Ascending aorta (tissue), 2 donors: Measurements from ENCODE around the gene TM4SF4. TPM values are rescaled to one million over a fixed set of nuclear protein-coding genes. Genes with fewer than 3 reads are reported as not detected.

Experiments
- DNase-seq, 2 donors: peaks; one replicate each; pipeline ENCODE4 v3.0.0-alpha.2; 2019; ENCODE audit warnings: low spot score in 2 of 2
- H3K27ac ChIP-seq, 2 donors: fragments of 200-600 bp; sonication (generic); one replicate each; pipeline ENCODE4 v1.5.1; 2016 to 2017; ENCODE audit warnings: mild to moderate bottlenecking in 1 of 2
- H3K27me3 ChIP-seq: fragments of 200-600 bp; sonication (generic); one replicate; pipeline ENCODE4 v1.5.1; 2017
- H3K36me3 ChIP-seq, 2 donors: fragments of 200-600 bp; sonication (generic); one replicate each; pipeline ENCODE4 v1.5.1; 2016
- H3K4me1 ChIP-seq, 2 donors: fragments of 200-600 bp; sonication (generic); one replicate each; pipeline ENCODE4 v1.5.1; 2016 to 2017; ENCODE audit warnings: mild to moderate bottlenecking in 1 of 2
- H3K4me3 ChIP-seq, 2 donors: fragments of 200-600 bp; sonication (generic); one replicate each; pipeline ENCODE4 v1.5.1; 2016 to 2017; ENCODE audit warnings: mild to moderate bottlenecking in 1 of 2
- H3K9me3 ChIP-seq, 2 donors: fragments of 200-600 bp; sonication (generic); one replicate each; pipeline ENCODE4 v1.5.1; 2016
- intact Hi-C: fragments of 100-400 bp; cut with DNase I; formaldehyde crosslinking; loops from one replicate; pipeline ENCODE4 v1.15.1; 2023
- total RNA-seq: library from RNA; depleted of rRNA; stranded (reverse); fragments of >200 nt; gene quantifications from one replicate; pipeline ENCODE4 v1.1.0, GENCODE V29; 2016
- TF ChIP-seq, protein P1 (sequence below), 3 experiments: fragments of 200-600 bp in 2 of 3; fragments of 450-650 bp in 1 of 3; sonication (generic) in 2 of 3; IDR thresholded peaks; one replicate each; pipeline ENCODE4 v1.5.1; 2016 to 2019; ENCODE audit warnings: antibody characterized with exemption in 3 of 3, mild to moderate bottlenecking in 1 of 3, moderate library complexity in 1 of 3

The TM4SF4 gene
- total RNA-seq, 1 donor from 2014 or later, result not detected

- no peak for DNase-seq
- H3K4me1 ChIP-seq, result no peaks in the 10 kb centered on the region
- no peaks in the 10 kb centered on the region for H3K27me3 ChIP-seq
- TF ChIP-seq, protein P1, sequence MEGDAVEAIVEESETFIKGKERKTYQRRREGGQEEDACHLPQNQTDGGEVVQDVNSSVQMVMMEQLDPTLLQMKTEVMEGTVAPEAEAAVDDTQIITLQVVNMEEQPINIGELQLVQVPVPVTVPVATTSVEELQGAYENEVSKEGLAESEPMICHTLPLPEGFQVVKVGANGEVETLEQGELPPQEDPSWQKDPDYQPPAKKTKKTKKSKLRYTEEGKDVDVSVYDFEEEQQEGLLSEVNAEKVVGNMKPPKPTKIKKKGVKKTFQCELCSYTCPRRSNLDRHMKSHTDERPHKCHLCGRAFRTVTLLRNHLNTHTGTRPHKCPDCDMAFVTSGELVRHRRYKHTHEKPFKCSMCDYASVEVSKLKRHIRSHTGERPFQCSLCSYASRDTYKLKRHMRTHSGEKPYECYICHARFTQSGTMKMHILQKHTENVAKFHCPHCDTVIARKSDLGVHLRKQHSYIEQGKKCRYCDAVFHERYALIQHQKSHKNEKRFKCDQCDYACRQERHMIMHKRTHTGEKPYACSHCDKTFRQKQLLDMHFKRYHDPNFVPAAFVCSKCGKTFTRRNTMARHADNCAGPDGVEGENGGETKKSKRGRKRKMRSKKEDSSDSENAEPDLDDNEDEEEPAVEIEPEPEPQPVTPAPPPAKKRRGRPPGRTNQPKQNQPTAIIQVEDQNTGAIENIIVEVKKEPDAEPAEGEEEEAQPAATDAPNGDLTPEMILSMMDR (IDR thresholded peaks at IDR 0.05), result no peak
- intact Hi-C loops, result no loop called here
- H3K4me3 ChIP-seq, result no peak overlapping the region
- H3K36me3 ChIP-seq, result no peaks in the 10 kb centered on the region
- H3K27ac ChIP-seq, result no peak overlapping the region
- H3K9me3 ChIP-seq, result no peaks in the 10 kb centered on the region
Observed at GRCh38 chr3:149435996-149436885, 38.3 kb upstream of the TM4SF4 start.

DNA sequence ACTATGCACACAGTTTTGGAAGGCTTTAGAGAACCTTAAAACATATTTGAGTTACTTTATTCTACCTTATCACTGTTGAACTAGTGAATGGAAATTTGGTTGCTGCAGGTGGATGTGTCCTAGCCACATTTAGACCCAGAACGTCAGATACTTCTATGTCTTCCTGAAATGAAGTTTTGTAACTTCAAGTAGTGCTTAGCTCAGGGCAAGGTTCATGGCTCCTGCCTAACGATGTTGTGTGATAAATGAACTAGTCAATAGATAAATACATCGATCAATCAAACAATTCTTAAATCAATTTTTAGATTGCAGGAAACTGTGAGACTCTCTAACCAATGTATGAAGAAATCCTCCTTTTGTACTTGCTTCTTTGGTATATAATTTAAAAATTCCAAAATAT, 37.2 kb upstream of the TM4SF4 start:
- Histone ChIP-seq H3K9me3 (no peaks in the 10 kb centered on the region), H3K4me1 (no peaks in the 10 kb centered on the region), H3K27ac (no peak overlapping the region), H3K36me3 (no peaks in the 10 kb centered on the region), H3K4me3 (no peak overlapping the region), H3K27me3 (no peaks in the 10 kb centered on the region)
- DNase-seq, result no peak
- TF ChIP-seq, protein P1 (IDR thresholded peaks at IDR 0.05), result no peak
- intact Hi-C loops, result no loop called here

- H3K27ac ChIP-seq, result no peak overlapping the region
- H3K4me3 ChIP-seq, result no peak overlapping the region
- TF ChIP-seq, protein P1 (IDR thresholded peaks at IDR 0.05), result no peak
- no peak for DNase-seq
- no peaks in the 10 kb centered on the region for H3K36me3 ChIP-seq
- intact Hi-C loops, result no loop called here
- no peaks in the 10 kb centered on the region for H3K9me3 ChIP-seq
- no peaks in the 10 kb centered on the region for H3K4me1 ChIP-seq
- no peaks in the 10 kb centered on the region for H3K27me3 ChIP-seq
Observed at GRCh38 chr3:149437710-149438109, 36.8 kb upstream of the TM4SF4 start.

DNA sequence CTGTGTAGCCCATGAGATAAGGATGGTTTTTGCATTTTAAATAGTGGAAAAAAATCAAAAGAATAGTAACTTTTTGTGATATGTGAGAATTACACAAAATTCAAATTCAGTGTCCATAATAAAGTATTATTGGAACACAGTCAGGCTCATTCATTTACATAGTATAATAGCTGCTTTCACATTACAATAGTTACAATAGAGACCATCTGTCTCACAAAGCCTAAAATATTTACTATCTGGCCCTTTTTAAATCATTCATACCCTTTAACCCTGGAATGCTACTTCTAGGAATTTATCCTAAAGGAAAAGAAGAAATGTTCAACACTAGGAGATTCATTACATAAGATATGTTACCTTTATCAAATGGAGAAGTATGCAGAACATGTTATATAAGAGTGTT, 35.5 kb upstream of the TM4SF4 start:
- TF ChIP-seq, protein P1 (IDR thresholded peaks at IDR 0.05), result no peak
- no peaks in the 10 kb centered on the region for H3K9me3 ChIP-seq
- H3K27me3 ChIP-seq, result no peaks in the 10 kb centered on the region
- H3K4me3 ChIP-seq, result no peak overlapping the region
- no peaks in the 10 kb centered on the region for H3K4me1 ChIP-seq
- DNase-seq, result no peak
- H3K27ac ChIP-seq, result no peak overlapping the region
- no peaks in the 10 kb centered on the region for H3K36me3 ChIP-seq
- intact Hi-C loops, result no loop called here

GRCh38 chr3:149441642-149442041, 32.9 kb upstream of the TM4SF4 start:
- Histone ChIP-seq H3K27me3 (no peaks in the 10 kb centered on the region), H3K4me3 (no peak overlapping the region), H3K9me3 (no peaks in the 10 kb centered on the region), H3K36me3 (no peaks in the 10 kb centered on the region), H3K27ac (no peak overlapping the region), H3K4me1 (no peaks in the 10 kb centered on the region)
- TF ChIP-seq, protein P1 (IDR thresholded peaks at IDR 0.05), result no peak
- DNase-seq, result no peak
- intact Hi-C loops, result no loop called here
